NCI-H1417 treated with DMSO at 0.1 percent for 48 hours (cell line): Measurements from ENCODE around the gene OR6C3.
"Not testable (repeated sequence)": the region's sequence is repeated elsewhere in the genome, so short reads cannot be mapped to it uniquely, and the experiment has no call there.

Source experiments
- DNase-seq: peaks from one replicate; lab custom pipeline; 2025; lab: John Stamatoyannopoulos, UW

Gene OR6C3

DNA sequence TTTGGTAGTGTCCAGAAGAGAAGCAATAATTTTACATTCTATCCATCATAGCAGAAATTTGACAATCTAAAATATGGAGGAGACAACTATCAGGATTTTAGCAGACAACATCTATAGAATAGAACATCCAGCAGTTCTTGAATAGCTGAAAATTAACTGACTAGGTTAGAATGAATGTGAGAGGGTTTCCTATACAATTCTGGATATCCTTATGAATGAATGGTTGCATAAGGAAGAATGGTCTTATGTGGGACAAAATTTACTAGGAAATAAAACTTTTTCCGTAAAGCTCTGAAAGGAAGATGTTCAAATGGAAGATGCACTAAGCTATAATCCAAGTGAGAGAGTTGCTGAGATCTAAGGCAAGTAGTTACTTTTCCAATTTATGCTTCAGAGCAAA lies at the start of gene OR6C3:
Gene OR6C3, plus strand, starts transcription at position 301 of the 400 bp plus-strand sequence. CDS start 955 bp downstream, outside the sequence.
- DNase-seq = no peak

DNA sequence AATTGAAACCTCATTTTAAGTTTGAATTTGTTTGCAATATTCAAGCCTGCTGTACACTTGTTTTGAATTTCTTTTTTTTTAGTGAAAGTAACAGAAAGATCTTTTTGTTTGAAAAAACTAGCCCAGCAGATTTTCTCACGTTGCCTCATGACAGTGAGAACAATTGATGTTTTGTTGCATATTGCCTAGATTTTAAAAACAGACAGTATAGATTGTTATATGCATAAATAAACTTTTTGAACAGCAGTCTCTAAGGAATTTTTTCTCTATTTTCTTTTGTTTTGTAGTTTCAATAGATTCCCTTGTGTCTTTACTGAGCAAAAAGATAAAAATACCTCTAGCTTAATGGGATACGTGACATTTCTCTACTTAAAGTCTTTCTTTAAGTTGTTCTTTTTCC lies 49.6 kb upstream of the OR6C3 start:
- DNase-seq = no peak

DNA sequence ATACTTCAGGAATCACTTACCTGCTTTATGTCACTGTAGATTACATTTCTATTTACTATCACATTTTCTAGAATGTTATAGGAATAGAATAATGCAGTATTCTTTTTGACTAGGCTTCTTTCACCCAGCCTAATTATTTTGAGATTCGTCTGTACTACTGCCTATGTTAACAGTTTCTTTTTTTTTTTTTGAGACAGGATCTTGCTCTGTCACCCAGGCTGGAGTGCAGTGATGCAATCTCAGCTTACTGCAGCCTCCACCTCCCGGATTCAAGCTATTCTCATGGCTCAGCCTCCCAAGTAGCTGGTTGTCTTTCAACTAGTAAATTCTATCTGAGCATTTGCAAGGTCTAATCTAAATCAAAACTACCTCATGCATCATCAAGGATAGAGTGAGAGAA lies 40.5 kb upstream of the OR6C3 start:
- no peak for DNase-seq

DNA sequence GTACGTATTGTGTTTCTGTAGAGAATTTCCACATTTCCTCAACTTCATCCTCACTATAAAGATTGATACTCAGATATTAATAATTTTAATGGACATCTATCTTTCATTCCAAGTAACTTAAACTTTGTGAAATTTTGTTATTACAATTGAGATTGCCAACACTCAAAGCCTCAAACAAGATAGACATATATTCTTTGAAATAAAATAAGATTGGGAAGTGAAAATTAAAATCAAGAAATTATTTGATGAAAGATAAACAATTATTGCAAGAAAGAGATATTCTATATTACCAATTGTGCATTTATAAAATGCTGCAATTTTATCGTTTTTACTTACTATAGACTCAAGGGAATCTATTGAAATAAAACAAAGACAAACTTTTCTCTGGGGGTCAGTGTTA lies 34.1 kb upstream of the OR6C3 start, which contains the start of gene OR6C6:
Gene OR6C6, minus strand, starts transcription at position 101 of the 400 bp plus-strand sequence. CDS start 1,337 bp downstream, outside the sequence.
- DNase-seq = no peak

DNA sequence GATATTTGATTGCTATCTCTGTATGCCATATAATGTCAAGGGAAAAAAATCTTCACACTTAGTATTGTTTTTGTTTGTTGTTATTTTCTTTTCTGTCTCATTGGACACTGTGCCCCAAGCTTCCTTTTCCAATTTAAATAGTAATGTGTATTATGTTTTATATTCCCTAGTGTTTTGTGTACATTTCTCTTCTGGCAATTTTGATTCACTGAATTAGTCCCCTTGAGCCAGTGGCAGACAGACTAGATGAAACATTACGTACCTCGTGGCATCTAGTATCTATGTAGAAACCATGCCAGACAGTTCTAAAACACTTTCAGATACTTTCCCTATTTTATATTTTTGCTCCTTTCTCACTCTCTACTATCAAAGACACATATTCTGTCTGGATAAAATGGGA lies 16.5 kb upstream of the OR6C3 start, which contains the start of gene OR6C1:
Gene OR6C1, plus strand, starts transcription at position 301 of the 400 bp plus-strand sequence. CDS start 6,257 bp downstream, outside the sequence.
- DNase-seq = no peak

DNA sequence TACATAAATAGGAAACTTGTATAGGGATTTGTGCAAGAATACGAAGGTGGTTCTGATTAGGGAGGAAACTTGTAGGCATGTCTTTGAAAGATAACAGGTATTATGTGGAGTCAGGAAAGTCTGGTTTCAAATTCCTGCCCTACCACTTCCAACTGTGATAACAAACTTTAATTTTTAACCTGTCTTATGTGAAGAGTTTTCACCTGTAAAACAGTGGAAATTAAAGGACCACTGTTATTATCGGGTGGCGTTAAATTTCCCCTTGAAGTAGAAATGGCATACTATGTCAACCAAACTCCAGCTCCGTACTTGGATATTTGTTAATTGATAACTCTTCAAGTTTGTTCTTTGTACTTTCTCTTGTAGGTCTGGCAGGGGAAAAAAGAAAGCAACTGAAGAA lies 10.3 kb upstream of the OR6C3 start:
- DNase-seq = no peak

DNA sequence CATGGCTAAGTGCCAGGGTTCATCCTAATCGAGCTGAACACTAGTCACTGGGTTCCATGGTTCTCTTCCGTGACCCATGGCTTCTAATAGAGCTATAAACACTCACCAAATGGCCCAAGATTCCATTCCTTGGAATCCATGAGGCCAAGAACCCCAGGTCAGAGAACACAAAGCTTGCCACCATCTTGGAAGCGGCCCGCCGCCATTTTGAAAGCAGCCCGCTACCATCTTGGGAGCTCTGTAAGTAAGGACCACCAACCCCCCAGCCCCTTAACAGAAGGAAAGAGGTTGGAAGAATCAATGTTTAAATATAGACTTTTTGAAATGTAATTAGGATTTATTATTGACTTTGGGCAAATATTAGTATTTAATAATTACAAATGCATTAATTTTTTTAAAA lies 4.7 kb upstream of the OR6C3 start:
- not testable (repeated sequence) for DNase-seq

DNA sequence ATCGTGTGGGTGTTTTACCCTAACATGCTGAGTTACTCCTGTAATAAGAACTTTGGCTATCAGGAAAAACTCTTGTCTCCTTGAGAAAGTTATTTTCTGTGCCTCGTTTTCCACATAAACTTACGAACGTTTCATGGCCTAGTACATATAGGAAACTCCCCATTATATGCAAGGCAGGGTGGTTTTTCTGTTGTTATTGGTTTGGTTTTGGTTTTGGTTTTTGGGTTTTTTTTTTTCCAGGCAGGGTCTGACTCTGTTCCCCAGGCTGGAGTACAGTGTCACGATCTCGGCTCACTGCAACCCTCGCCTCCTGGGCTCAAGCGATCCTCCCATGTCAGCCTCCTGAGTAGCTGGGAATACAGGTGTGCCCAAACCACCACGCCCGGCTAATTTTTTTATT lies 5.5 kb downstream of the OR6C3 start:
- no peak for DNase-seq

DNA sequence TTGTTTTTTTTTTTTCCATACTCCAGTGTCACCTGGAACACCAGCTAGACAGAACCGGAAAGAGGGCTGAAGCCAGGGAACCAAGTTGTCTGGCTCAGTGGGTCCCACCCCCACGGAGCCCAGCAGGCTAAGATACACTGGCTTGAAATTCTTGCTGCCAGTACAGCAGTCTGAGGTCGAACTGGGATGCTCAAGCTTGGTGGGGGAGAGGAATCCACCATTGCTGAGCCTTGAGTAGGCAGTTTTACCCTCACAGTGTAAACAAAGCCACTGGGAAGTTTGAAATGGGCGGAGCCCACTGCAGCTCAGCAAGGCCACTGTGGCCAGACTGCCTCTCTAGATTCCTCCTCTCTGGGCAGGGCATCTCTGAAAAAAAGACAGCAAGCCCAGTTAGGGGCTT lies 24.8 kb downstream of the OR6C3 start:
- DNase-seq = not testable (repeated sequence)

DNA sequence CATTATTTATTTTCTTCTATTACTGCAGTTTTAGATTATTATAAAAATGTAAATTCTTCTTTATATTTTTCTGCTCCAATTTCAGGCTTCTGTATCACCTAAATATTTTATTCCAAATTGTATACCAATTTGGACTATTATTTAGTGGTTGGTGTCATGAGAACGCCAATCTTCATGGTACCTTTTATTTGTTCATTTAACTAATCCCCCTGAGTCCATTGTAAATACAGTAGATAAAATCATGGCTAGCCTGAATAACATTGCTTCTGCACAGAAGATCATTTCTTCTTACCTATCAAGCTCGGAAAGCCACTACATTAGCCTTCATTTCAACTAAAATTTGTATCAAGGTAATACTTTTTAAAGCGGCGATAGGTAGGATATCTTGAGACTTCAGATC lies 32.1 kb downstream of the OR6C3 start, which contains the start of gene OR6C75:
Gene OR6C75, plus strand, starts transcription at position 301 of the 400 bp plus-strand sequence. CDS start 2,136 bp downstream, outside the sequence.
- DNase-seq = no peak

DNA sequence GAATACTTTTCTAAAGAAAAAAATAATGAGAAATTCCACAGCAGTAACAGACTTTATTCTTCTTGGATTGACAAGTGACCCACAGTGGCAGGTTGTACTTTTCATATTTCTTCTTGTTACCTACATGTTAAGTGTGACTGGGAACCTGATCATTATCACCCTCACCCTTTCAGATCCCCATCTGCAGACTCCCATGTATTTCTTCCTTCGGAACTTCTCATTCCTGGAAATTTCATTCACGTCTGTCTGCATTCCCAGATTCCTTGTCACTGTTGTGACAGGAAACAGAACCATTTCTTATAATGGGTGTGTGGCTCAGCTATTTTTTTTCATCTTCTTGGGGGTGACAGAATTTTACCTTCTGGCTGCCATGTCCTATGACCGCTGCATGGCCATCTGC lies 34.5 kb downstream of the OR6C3 start:
- DNase-seq = no peak

DNA sequence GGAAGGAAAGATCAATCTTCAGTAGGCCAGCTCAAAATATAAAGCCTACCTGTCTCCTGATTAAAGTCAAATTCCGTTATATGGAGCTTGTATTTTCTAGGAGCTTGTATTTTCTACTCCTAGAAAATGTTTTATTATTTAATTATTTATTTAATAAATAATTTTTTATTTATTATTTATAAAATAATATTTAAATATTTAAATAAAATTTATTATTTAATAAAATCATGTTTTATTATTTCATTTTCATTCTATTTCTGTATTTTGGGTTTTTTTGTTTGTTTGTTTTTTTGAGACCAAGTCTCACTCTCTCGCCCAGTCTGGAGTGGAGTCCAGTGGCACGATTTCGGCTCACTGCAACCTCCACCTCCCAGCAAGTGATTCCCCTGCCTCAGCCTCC lies 42.0 kb downstream of the OR6C3 start:
- DNase-seq = no peak
